SK-N-SH (cell line): ENCODE data around the gene NPY5R. TPM values are rescaled to one million over a fixed set of nuclear protein-coding genes. Genes with fewer than 3 reads are reported as not detected.

Experiments used
- CTCF ChIA-PET: fragments of 300-600, 350-600 bp; formaldehyde crosslinking; extraction: SDS; loops from one replicate; lab custom pipeline; 2021; lab: Yijun Ruan, JAX
- POLR2A ChIA-PET: fragments of 350-600 bp; sonication (Branson Sonifier 250); formaldehyde crosslinking; extraction: SDS; loops from one replicate; lab custom pipeline; 2020; ENCODE audit warnings: antibody characterized with exemption, inconsistent platforms; lab: Yijun Ruan, JAX
- DNase-seq: peaks from one replicate; pipeline ENCODE4 v3.0.0; 2012
- H2AFZ ChIP-seq: fragments of 200-600 bp; sonication (generic); 2 replicates; pipeline ENCODE4 v1.8.1; 2016; ENCODE audit warnings: antibody characterized with exemption, mild to moderate bottlenecking, low read depth
- H3F3A ChIP-seq: fragments of 200-600 bp; sonication (generic); replicated peaks from 2 replicates; pipeline ENCODE3; 2016; ENCODE audit warnings: antibody characterized with exemption, mild to moderate bottlenecking; ENCODE audit not compliant: insufficient read depth
- H3K27ac ChIP-seq, 2 experiments: fragments of 200-500 bp in 1 of 2; fragments of 200-600 bp in 1 of 2; sonication (Bioruptor generic) in 1 of 2; sonication (generic), shearing (Covaris generic) in 1 of 2; 2 replicates each; pipeline versions ENCODE4 v1.5.1 to v1.6.1; 2014 to 2016; ENCODE audit warnings: low read depth in 2 of 2, inconsistent platforms in 1 of 2, low read length in 1 of 2, mild to moderate bottlenecking in 1 of 2, mixed read lengths in 1 of 2
- H3K27me3 ChIP-seq: fragments of 200-600 bp; sonication (generic), shearing (Covaris generic); 2 replicates; pipeline ENCODE4 v1.6.1; 2016; ENCODE audit warnings: mixed run types; ENCODE audit not compliant: insufficient read depth
- H3K36me3 ChIP-seq, 2 experiments: fragments of 200-500 bp in 1 of 2; fragments of 200-600 bp in 1 of 2; sonication (Bioruptor generic) in 1 of 2; sonication (generic) in 1 of 2; replicated peaks in 1 of 2; 2 replicates each; pipeline versions ENCODE3 to v1.5.1; 2014 to 2016; ENCODE audit warnings: low read length in 1 of 2, mild to moderate bottlenecking in 1 of 2; ENCODE audit not compliant: insufficient read depth in 2 of 2, control insufficient read depth in 1 of 2
- H3K4me1 ChIP-seq, 2 experiments: fragments of 200-500 bp in 1 of 2; fragments of 200-600 bp in 1 of 2; sonication (Bioruptor generic) in 1 of 2; sonication (generic), shearing (Covaris generic) in 1 of 2; 2 replicates each; pipeline versions ENCODE4 v1.5.1 to v1.6.1; 2014 to 2016; ENCODE audit warnings: low read depth in 1 of 2, low read length in 1 of 2, mixed run types in 1 of 2; ENCODE audit not compliant: insufficient read depth in 2 of 2, control insufficient read depth in 1 of 2
- H3K4me2 ChIP-seq: fragments of 200-600 bp; sonication (generic), shearing (Covaris generic); 2 replicates; pipeline ENCODE4 v1.6.1; 2017; ENCODE audit warnings: mixed run types
- H3K4me3 ChIP-seq, 2 experiments: fragments of 200-500 bp in 1 of 2; fragments of 200-600 bp in 1 of 2; sonication (Bioruptor generic) in 1 of 2; sonication (generic), shearing (Covaris generic) in 1 of 2; 2 replicates each; pipeline versions ENCODE4 v1.5.1 to v1.8.1; 2014 to 2016; ENCODE audit warnings: low read depth in 2 of 2, inconsistent platforms in 1 of 2, low read length in 1 of 2, mild to moderate bottlenecking in 1 of 2, mixed read lengths in 1 of 2, moderate library complexity in 1 of 2
- H3K79me2 ChIP-seq: fragments of 200-600 bp; sonication (generic); 2 replicates; pipeline ENCODE4 v1.8.1; 2017; ENCODE audit warnings: mild to moderate bottlenecking; ENCODE audit not compliant: insufficient read depth
- H3K9ac ChIP-seq: fragments of 200-600 bp; sonication (generic); 2 replicates; pipeline ENCODE4 v1.6.1; 2017; ENCODE audit warnings: mixed run types
- H3K9me2 ChIP-seq: fragments of 200-600 bp; sonication (generic); 2 replicates; pipeline ENCODE4 v1.6.1; 2017; ENCODE audit warnings: mixed run types
- H3K9me3 ChIP-seq: fragments of 200-600 bp; sonication (generic); 2 replicates; pipeline ENCODE4 v1.6.1; 2017; ENCODE audit warnings: mixed run types, mild to moderate bottlenecking, moderate library complexity
- H4K20me1 ChIP-seq: fragments of 200-600 bp; sonication (generic); 2 replicates; pipeline ENCODE4 v1.6.1; 2017; ENCODE audit warnings: mild to moderate bottlenecking, mixed run types; ENCODE audit not compliant: insufficient read depth
- CHD2 ChIP-seq: fragments of 150-350 bp; IDR thresholded peaks from 2 replicates; pipeline ENCODE4 v1.6.1; 2018; ENCODE audit warnings: low read length; ENCODE audit not compliant: partially characterized antibody
- GATA2 ChIP-seq: sonication (generic); formaldehyde crosslinking; IDR thresholded peaks from 2 replicates; pipeline ENCODE4 v1.5.0; 2020; ENCODE audit warnings: mild to moderate bottlenecking, missing genetic modification reagents
- JUND ChIP-seq: IDR thresholded peaks from 2 replicates; pipeline ENCODE4 v1.4.0; 2012
- NFIC ChIP-seq: IDR thresholded peaks from 2 replicates; pipeline ENCODE4 v1.4.0; 2012; ENCODE audit warnings: borderline replicate concordance
- POLR2AphosphoS5 ChIP-seq: IDR thresholded peaks from 2 replicates; pipeline ENCODE4 v1.6.1; 2012; ENCODE audit warnings: low read depth, low read length
- SMC3 ChIP-seq: IDR thresholded peaks from 2 replicates; pipeline ENCODE4 v1.6.1; 2012; ENCODE audit warnings: low read depth, low read length, improper control_type of control experiment
- TCF12 ChIP-seq: IDR thresholded peaks from 2 replicates; pipeline ENCODE4 v1.4.0; 2012
- WGBS: methylation state at CpG from one replicate; pipeline ENCODE4 v1.1.6; 2017; ENCODE audit warnings: low lambda C conversion rate; 5-methylcytosine and 5-hydroxymethylcytosine counted together
- polyA plus RNA-seq, 3 experiments: library from polyadenylated mRNA; depleted of rRNA; stranded (reverse); fragments of >200 nt; gene quantifications; 2 replicates each; pipeline ENCODE4 v1.2.3, GENCODE V29; 2012
- TF ChIP-seq, protein P1 (sequence below): fragments of 150-350 bp; IDR thresholded peaks from 2 replicates; pipeline ENCODE4 v1.6.1; 2017; ENCODE audit warnings: antibody characterized with exemption, low read length, low read depth, borderline replicate concordance
- TF ChIP-seq, protein P2 (sequence below): IDR thresholded peaks from 2 replicates; pipeline ENCODE4 v1.4.0; 2012; ENCODE audit warnings: low read depth
- TF ChIP-seq, protein P3 (sequence below): IDR thresholded peaks from 2 replicates; pipeline ENCODE4 v1.4.0; 2012; ENCODE audit warnings: low read depth, borderline replicate concordance

The NPY5R gene
- polyA plus RNA-seq, 1 of the 3 experiments (the other 2 are of a cell fraction), result not detected

DNA sequence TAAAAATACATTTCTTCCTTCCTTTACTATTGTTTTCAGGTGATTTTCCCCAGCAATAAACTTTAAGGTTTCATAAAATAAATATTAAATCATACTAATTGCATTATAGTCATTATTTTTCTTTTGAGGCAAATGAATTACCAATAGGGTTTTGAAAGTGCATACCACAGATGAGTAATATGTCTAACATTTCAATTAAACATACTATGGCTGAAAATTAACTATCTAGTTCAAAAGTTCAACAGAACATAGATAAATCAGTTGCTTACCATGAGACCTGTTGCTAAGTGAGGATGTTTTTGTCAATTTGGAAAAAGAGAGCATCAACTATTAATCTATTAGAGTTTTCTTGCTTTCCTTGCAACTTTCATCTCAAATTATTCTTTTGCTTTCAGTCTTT is 35.0 kb downstream of the NPY5R start:
- Histone ChIP-seq H3K9ac (no peak overlapping the region), H3K27ac (no peak overlapping the region), H3K36me3 (no peaks in the 10 kb centered on the region), H2AFZ (no peak overlapping the region), H3K27me3 (0 out of 2 replicates have a peak, but pooled peaks cover 4% of the 10 kb centered on the region), H3K9me3 (no peaks in the 10 kb centered on the region), H3K4me3 (no peak overlapping the region), H3K79me2 (no peaks in the 10 kb centered on the region), H3F3A (no peaks in the 10 kb centered on the region), H4K20me1 (no peaks in the 10 kb centered on the region), H3K4me2 (no peak overlapping the region), H3K4me1 (no peaks in the 10 kb centered on the region), H3K9me2 (no peaks in the 10 kb centered on the region)
- no peak for DNase-seq
- no peak for TF ChIP-seq SMC3
- TF ChIP-seq, protein P1, sequence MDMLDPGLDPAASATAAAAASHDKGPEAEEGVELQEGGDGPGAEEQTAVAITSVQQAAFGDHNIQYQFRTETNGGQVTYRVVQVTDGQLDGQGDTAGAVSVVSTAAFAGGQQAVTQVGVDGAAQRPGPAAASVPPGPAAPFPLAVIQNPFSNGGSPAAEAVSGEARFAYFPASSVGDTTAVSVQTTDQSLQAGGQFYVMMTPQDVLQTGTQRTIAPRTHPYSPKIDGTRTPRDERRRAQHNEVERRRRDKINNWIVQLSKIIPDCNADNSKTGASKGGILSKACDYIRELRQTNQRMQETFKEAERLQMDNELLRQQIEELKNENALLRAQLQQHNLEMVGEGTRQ, result no peak
- TF ChIP-seq, protein P2, sequence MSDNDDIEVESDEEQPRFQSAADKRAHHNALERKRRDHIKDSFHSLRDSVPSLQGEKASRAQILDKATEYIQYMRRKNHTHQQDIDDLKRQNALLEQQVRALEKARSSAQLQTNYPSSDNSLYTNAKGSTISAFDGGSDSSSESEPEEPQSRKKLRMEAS, result no peak
- no peak for TF ChIP-seq JUND
- no peak for TF ChIP-seq CHD2
- TF ChIP-seq POLR2AphosphoS5, result no peak
- ChIA-PET POLR2A (no interaction called here), CTCF (no interaction called here)

DNA sequence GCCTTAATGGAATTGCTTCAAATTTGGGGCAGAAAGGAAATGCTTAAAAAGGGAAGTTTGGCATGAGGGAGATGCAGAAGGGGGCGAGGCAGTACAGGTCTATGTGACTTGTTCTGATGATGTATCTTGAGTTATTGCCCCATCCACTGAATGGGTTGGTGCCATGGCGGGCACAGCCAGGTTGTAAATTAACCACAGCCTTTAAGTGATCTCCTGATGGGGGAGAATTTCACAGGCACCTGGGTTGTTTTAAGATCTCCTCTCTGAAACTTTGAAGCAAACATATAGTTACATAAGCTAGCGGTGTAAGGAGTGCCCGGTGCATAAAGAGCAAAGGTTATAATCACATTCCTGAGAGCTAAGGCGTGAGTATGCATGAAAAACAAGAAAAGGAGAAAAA is 37.0 kb downstream of the NPY5R start:
- Histone ChIP-seq H3K9ac (no peak overlapping the region), H3K27me3 (0 out of 2 replicates have a peak, but pooled peaks cover 4% of the 10 kb centered on the region), H3K4me2 (no peak overlapping the region), H4K20me1 (no peaks in the 10 kb centered on the region), H3K79me2 (no peaks in the 10 kb centered on the region), H2AFZ (no peak overlapping the region), H3K36me3 (no peaks in the 10 kb centered on the region), H3K4me3 (no peak overlapping the region), H3K9me2 (no peaks in the 10 kb centered on the region), H3K9me3 (no peaks in the 10 kb centered on the region), H3K27ac (no peak overlapping the region), H3K4me1 (no peaks in the 10 kb centered on the region), H3F3A (no peaks in the 10 kb centered on the region)
- POLR2A ChIA-PET, result no interaction called here
- TF ChIP-seq, protein P3, sequence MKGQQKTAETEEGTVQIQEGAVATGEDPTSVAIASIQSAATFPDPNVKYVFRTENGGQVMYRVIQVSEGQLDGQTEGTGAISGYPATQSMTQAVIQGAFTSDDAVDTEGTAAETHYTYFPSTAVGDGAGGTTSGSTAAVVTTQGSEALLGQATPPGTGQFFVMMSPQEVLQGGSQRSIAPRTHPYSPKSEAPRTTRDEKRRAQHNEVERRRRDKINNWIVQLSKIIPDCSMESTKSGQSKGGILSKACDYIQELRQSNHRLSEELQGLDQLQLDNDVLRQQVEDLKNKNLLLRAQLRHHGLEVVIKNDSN, result no peak
- TF ChIP-seq NFIC, result no peak
- no peak for TF ChIP-seq GATA2 (CRISPR knock-in tag)
- TF ChIP-seq TCF12, result no peak
- 5% methylated on average over 5 of the region's 5 CpGs for WGBS
- CTCF ChIA-PET, result interaction anchor here (0.9 kb wide), 1 partner anchor 48 kb away, joined by 3 read pairs; the partner anchor contains the start of gene NPY1R
- no peak for DNase-seq
